ENCODE data around the gene INAFM1.

The INAFM1 gene

DNA sequence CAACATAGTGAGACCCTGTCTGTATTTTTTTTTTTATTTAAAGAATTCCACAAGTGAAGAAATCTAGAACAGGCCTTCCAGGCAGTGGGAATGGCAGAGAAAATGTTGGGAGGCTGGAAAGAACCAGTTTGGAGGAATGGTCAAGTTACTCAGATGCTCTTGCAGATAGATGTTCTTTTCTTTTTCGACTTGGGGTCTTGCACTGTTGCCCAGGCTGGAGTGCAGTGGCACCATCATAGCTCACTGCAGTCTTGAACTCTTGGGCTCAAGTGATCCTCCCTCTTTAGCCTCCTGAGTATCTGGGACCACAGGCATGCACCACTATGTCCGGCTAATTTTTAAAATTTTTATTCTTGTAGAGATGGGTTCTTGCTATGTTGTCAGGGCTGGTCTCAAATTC, 35.6 kb downstream of the INAFM1 start:
- DNase-seq (ENCODE audit: low read depth) = no peak

DNA sequence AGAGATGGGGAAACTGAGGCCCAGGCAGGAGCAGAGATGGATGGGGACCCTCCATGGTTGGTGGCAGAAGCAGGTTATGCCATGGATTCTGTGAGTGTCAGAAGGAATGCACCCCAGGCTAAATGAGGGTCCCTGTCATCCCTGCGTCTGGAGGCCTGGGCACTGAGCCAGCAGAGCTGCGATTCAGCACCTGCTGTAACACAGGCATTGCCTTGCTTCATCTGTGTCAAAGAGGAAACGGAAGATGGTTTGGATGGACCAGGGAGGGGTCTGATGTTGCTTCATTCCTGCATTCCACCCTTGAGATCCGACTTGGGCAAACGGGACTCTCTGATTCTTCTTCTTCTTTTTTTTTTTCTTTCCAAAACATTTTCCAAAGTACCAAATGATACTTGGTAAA, 36.1 kb downstream of the INAFM1 start:
- no peak for DNase-seq (ENCODE audit: low read depth)

DNA sequence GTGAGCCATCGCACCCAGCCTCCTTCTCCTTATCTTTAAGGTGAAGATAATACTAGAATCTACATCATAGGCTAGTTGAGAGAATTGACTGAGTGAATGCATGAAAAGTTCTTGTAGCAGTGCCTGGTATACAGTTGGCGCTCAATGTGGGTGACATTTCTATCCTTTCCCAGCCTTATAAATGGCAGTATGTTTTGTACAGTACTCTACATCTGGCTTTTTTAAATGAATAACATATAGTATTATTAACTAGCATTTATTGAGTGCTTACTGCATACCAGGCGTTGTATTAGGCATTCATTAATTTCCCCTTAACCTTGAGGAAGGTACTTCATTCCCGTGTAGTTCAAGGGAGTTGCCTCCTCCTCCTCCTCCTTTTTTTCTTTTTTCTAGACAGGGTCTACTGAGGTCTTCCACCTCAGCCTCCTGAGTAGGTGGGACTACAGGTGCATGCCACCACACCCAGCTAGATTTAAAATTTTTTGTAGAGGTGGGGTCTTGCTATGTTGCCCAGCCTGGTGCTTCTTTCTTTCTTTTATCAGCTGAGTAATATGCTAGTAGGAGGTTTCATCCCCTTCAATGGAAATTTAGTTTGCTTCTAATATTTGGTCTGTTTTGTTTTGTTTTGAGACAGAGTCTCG, 37.8 kb downstream of the INAFM1 start:
- no peak for DNase-seq (ENCODE audit: low read depth)

DNA sequence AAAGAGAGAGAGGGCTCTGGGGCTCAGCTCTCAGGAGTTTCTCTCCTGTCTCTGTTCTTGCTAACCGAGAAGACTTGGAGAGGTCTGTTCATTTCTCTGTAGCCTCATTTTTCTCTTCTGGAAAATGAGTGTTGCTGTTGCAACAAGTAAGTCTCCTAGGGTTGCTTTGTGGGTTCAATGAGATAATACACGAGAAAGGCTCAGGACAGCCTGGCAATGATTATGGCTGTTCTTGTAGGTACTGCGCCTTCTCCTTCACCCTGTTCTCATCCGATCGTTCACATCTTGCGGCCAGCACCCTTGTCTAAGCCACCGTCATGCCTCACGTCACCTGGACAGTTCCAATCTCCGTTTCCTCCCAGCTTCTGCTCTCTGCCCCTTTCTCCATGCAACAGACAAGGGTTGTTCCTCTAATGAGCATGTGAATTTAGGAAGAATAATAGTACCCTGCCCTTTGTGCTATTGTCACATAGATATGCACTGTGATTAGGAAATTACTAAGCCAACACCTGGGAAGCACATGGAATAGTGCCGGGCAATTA, 39.1 kb downstream of the INAFM1 start:
- no peak for DNase-seq (ENCODE audit: low read depth)

DNA sequence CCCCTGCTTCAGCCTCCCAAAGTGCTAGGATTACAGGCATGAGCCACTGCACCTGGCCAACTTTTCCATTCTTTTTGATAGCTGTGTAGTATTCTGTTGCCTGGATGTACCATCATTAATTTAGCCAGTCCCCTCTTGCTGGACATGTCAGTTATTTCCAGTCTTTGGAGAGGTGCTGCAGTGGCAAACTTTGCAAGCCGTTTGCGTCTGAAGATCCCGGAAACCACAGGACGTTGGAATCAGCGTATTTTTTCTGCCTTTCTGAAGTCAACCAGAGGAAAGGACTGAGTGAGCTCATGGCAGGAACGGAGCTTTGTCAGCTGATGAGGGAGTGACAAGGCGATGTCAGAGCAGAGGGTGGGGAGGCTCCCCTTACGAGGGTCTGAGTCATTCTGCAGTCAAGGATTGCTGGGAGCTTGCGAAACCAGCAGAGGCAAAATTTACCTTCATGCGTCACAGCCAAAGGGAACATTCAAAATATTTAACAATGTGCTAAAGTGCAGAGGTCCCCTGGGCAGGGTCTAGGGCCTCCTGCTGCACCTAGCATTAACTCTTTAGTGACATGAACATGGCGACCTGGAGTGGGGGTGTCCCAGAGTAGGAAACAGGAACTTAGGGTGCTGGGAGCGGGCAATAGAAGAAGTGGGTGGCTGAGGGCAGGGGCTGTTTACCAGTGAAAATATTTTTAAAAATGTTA, 40.6 kb downstream of the INAFM1 start:
- no peak for DNase-seq (ENCODE audit: low read depth)

DNA sequence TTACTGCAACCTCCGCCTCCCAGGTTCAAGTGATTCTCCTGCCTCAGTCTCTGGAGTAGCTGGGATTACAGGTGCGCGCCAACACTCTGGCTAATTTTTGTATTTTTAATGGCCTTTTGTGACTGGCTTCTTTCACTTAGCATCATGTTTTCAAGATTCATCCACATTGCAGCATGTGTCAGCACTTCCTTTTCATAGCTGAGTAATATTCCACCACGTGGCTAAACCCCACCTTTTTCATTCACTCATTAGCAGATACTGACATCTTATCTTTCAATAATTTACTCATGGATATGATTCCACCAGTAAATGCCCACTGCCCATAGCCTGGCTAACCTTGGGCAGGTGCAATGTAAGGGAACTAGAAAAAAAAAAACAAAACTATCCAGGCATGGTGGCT, 41.8 kb downstream of the INAFM1 start:
- DNase-seq (ENCODE audit: low read depth) = no peak

DNA sequence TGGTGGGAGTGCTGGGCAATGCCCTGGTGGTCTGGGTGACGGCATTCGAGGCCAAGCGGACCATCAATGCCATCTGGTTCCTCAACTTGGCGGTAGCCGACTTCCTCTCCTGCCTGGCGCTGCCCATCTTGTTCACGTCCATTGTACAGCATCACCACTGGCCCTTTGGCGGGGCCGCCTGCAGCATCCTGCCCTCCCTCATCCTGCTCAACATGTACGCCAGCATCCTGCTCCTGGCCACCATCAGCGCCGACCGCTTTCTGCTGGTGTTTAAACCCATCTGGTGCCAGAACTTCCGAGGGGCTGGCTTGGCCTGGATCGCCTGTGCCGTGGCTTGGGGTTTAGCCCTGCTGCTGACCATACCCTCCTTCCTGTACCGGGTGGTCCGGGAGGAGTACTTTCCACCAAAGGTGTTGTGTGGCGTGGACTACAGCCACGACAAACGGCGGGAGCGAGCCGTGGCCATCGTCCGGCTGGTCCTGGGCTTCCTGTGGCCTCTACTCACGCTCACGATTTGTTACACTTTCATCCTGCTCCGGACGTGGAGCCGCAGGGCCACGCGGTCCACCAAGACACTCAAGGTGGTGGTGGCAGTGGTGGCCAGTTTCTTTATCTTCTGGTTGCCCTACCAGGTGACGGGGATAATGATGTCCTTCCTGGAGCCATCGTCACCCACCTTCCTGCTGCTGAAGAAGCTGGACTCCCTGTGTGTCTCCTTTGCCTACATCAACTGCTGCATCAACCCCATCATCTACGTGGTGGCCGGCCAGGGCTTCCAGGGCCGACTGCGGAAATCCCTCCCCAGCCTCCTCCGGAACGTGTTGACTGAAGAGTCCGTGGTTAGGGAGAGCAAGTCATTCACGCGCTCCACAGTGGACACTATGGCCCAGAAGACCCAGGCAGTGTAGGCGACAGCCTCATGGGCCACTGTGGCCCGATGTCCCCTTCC, 45.5 kb downstream of the INAFM1 start:
- no peak for DNase-seq (ENCODE audit: low read depth)

DNA sequence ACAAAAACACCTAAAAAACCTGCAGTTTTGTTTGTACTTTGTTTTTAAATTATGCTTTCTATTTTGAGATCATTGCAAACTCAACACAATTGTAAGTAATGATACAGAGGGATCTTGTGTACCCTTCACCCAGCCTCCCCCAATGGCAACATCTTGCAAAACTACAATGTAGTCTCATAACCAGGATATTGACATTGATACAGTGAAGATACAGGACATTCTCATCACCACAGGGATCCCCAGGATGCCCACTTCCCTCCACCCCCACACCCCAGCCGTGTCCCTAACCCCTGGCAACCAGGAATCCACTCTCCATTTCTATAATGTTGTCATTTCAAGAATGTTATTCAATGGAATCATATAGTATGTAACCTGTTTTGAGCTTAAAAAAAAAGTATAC, 46.9 kb downstream of the INAFM1 start:
- no peak for DNase-seq (ENCODE audit: low read depth)

DNA sequence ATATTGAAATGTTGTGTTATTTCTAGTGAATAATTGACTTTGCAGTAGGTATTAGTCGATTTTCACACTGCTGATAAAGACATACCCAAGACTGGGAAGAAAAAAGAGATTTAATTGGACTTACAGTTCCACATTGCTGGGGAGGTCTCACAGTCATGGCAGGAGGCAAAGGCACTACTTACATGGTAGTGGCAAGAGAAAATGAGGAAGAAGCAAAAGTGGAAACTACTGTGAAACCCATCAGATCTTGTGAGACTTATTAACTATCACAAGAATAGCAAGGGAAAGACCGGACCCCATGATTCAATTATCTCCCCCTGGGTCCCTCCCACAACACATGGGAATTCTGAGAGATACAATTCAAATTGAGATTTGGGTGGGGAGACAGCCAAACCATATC, 47.4 kb downstream of the INAFM1 start:
- DNase-seq (ENCODE audit: low read depth) = no peak

DNA sequence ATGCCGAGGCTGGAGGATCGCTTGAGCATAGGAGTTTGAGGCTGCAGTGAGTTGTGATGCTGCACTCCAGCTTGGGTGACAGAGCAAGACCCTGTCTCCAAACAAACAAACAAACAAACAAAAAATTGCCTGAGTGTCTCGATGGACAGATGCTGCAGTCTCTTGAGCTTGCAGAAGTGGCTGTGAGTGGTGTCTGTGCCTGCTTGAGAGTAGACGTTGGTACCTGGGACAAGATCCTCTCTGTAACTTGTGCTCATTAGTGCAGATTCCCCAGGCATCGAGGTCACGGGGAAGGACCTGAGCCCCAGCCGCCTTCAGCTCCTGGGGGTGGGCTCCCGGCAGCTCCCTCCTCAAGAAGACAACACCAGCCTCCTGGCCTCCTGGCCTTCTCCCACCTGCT, 48.7 kb downstream of the INAFM1 start:
- no peak for DNase-seq (ENCODE audit: low read depth)

DNA sequence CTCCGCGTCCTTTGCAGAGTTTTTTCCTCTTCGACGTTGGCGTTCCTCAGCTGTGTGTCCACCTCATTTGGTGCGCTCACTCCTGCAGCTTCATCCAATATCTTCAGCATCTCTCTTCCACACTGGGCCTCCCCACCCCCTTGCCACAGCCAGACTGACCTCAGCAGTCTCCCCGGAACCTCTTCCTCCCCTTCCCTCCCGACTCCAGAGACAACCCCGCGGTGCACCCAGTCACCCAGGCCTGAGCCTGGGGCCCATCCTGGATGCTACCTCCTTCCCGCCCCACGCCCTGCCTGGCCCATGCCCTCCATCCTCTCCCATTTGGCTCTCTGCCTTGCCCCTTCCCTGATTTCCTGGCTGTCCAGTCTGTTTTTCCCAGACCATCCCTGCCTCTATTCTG, 49.2 kb downstream of the INAFM1 start:
- DNase-seq (ENCODE audit: low read depth) = no peak

DNA sequence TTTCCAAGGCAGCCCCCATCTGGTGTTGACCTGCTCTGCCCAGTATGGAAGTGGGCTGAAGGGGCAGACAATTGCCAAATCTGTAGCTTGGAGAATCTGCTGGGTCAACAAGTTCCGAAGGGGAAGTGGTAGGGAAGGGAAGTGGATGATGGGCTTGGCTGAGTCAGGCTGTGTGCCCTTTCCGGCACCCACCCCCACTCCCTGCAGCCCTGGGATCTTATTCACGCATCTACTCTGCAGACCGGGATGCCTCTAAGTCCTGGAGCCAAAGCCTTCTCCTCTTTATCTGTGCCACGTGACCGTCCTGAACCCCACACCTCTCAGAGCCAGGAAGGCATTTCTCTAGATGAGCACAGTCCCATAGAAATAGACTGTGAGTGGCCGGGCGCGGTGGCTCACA, 49.8 kb downstream of the INAFM1 start:
- no peak for DNase-seq (ENCODE audit: low read depth)

Measured in activated gamma-delta T cell treated with anti-CD3 and anti-CD28 coated beads, Interleukin-2, amount 50 U/mL, for 16 hours (primary cell).